IMR-90 (cell line): ENCODE measurements around the gene DDHD1. TPM values are rescaled to one million over a fixed set of nuclear protein-coding genes. Genes with fewer than 3 reads are reported as not detected.

ENCODE experiments used
- ATAC-seq: fragments of 200-7000 bp; cut with Tn5 transposase; 2 replicates; pipeline ENCODE4 v1.9.1; 2020; ENCODE audit warnings: low read depth, mild to moderate bottlenecking, moderate library complexity
- BruUV-seq: library from RNA; stranded (reverse); fragments of 400-500 nt; replicated peaks from 2 replicates; lab custom pipeline; 2021; lab: Mats Ljungman, UMichigan
- CTCF ChIA-PET: fragments of 300-600 bp; formaldehyde crosslinking; extraction: SDS; loops from one replicate; lab custom pipeline; 2021; ENCODE audit warnings: antibody characterized with exemption; lab: Yijun Ruan, JAX
- POLR2A ChIA-PET: fragments of 300-600 bp; sonication (Branson Sonifier 250); formaldehyde crosslinking; loops from one replicate; lab custom pipeline; 2022; ENCODE audit warnings: antibody characterized with exemption; ENCODE audit not compliant: unreplicated experiment; lab: Charles Lee
- DNase-seq: peaks from one replicate; pipeline ENCODE4 v3.0.0; 2013
- H2AFZ ChIP-seq: replicated peaks from 2 replicates; pipeline ENCODE3; 2013; ENCODE audit warnings: low read length, mild to moderate bottlenecking; ENCODE audit not compliant: poor library complexity
- H2AK5ac ChIP-seq: 2 replicates; pipeline ENCODE4 v1.6.1; 2013; ENCODE audit warnings: low read depth, low read length, inconsistent platforms
- H2AK9ac ChIP-seq: replicated peaks from 2 replicates; pipeline ENCODE3; 2013; ENCODE audit warnings: mild to moderate bottlenecking, low read depth, low read length, moderate library complexity; ENCODE audit not compliant: poor library complexity
- H2BK120ac ChIP-seq: 2 replicates; pipeline ENCODE4 v1.6.1; 2013; ENCODE audit warnings: low read depth, low read length, inconsistent platforms
- H2BK15ac ChIP-seq: 3 replicates; pipeline ENCODE4 v1.6.1; 2013; ENCODE audit warnings: low read depth, low read length, inconsistent platforms
- H2BK20ac ChIP-seq: 2 replicates; pipeline ENCODE4 v1.6.1; 2013; ENCODE audit warnings: low read depth, mild to moderate bottlenecking, inconsistent platforms, low read length, moderate library complexity
- H2BK5ac ChIP-seq: 2 replicates; pipeline ENCODE4 v1.6.1; 2013; ENCODE audit warnings: mild to moderate bottlenecking, low read depth, low read length, inconsistent platforms; ENCODE audit not compliant: poor library complexity, severe bottlenecking
- H3K14ac ChIP-seq: replicated peaks from 2 replicates; pipeline ENCODE4 v1.6.1; 2013; ENCODE audit warnings: low read depth, low read length, inconsistent platforms
- H3K18ac ChIP-seq: 2 replicates; pipeline ENCODE4 v1.6.1; 2013; ENCODE audit warnings: low read depth, low read length, control low read depth
- H3K23ac ChIP-seq: 2 replicates; pipeline ENCODE4 v1.6.1; 2013; ENCODE audit warnings: low read depth, low read length, inconsistent platforms
- H3K27ac ChIP-seq: 2 replicates; pipeline ENCODE4 v1.5.1; 2013; ENCODE audit warnings: mild to moderate bottlenecking, control low read depth, low read length; ENCODE audit not compliant: insufficient read depth
- H3K27me3 ChIP-seq: 2 replicates; pipeline ENCODE4 v1.6.1; 2013; ENCODE audit warnings: low read length; ENCODE audit not compliant: control insufficient read depth, insufficient read depth
- H3K36me3 ChIP-seq: 2 replicates; pipeline ENCODE4 v1.6.1; 2013; ENCODE audit warnings: low read length, mixed read lengths; ENCODE audit not compliant: control insufficient read depth, insufficient read depth
- H3K4ac ChIP-seq: 2 replicates; pipeline ENCODE4 v1.6.1; 2013; ENCODE audit warnings: low read depth, low read length, inconsistent platforms
- H3K4me1 ChIP-seq: 2 replicates; pipeline ENCODE4 v1.6.1; 2013; ENCODE audit warnings: low read length, mixed read lengths; ENCODE audit not compliant: control insufficient read depth, insufficient read depth
- H3K4me2 ChIP-seq: 2 replicates; pipeline ENCODE4 v1.6.1; 2013; ENCODE audit warnings: low read depth, mild to moderate bottlenecking, control low read depth, low read length, moderate library complexity
- H3K4me3 ChIP-seq: 2 replicates; pipeline ENCODE4 v1.5.1; 2013; ENCODE audit warnings: low read depth, mild to moderate bottlenecking, control low read depth, low read length, moderate library complexity; ENCODE audit not compliant: insufficient read depth
- H3K56ac ChIP-seq: 2 replicates; pipeline ENCODE4 v1.6.1; 2013; ENCODE audit warnings: low read length, inconsistent platforms; ENCODE audit not compliant: insufficient read depth; ENCODE audit errors: extremely low read depth
- H3K79me1 ChIP-seq, 2 experiments: 2 replicates each; pipeline ENCODE4 v1.6.1; 2013; ENCODE audit warnings: low read length in 2 of 2, inconsistent platforms in 1 of 2, low read depth in 1 of 2
- H3K9ac ChIP-seq: 2 replicates; pipeline ENCODE4 v1.6.1; 2013; ENCODE audit warnings: low read depth, low read length, control low read depth
- H3K9me1 ChIP-seq: 2 replicates; pipeline ENCODE4 v1.6.1; 2013; ENCODE audit warnings: low read length, inconsistent platforms; ENCODE audit not compliant: insufficient read depth
- H3K9me3 ChIP-seq: 2 replicates; pipeline ENCODE4 v1.6.1; 2013; ENCODE audit warnings: low read length; ENCODE audit not compliant: control insufficient read depth, insufficient read depth
- H4K20me1 ChIP-seq: 2 replicates; pipeline ENCODE4 v1.6.1; 2013; ENCODE audit warnings: low read length, inconsistent platforms; ENCODE audit not compliant: insufficient read depth
- H4K5ac ChIP-seq: 2 replicates; pipeline ENCODE4 v1.6.1; 2013; ENCODE audit warnings: mild to moderate bottlenecking, low read depth, low read length, control low read depth
- H4K8ac ChIP-seq, 2 experiments: 2 replicates each; pipeline ENCODE4 v1.6.1; 2013; ENCODE audit warnings: low read depth in 2 of 2, low read length in 2 of 2, control low read depth in 1 of 2, inconsistent platforms in 1 of 2
- H4K91ac ChIP-seq: 2 replicates; pipeline ENCODE4 v1.6.1; 2013; ENCODE audit warnings: low read depth, low read length, inconsistent platforms; ENCODE audit not compliant: insufficient read depth
- FOS ChIP-seq: fragments of 150-350 bp; IDR thresholded peaks from 2 replicates; pipeline ENCODE4 v1.6.1; 2016; ENCODE audit warnings: low read depth, low read length
- MXI1 ChIP-seq: IDR thresholded peaks from 2 replicates; pipeline ENCODE4 v1.6.1; 2012; ENCODE audit warnings: low read depth, mild to moderate bottlenecking, low read length, moderate library complexity, borderline replicate concordance
- POLR2A ChIP-seq: IDR thresholded peaks from 2 replicates; pipeline ENCODE4 v1.6.1; 2012; ENCODE audit warnings: mild to moderate bottlenecking, low read depth, low read length
- WGBS, 2 experiments: methylation state at CpG; one replicate each; pipeline versions ENCODE4 v1.1.5 to v1.1.7; 2013; ENCODE audit warnings: missing lambda C conversion rate in 2 of 2; ENCODE audit not compliant: insufficient read length in 1 of 2; ENCODE audit errors: extremely low coverage in 2 of 2; 5-methylcytosine and 5-hydroxymethylcytosine counted together
- dilution Hi-C: fragments of 300-500 bp; cut with HindIII; formaldehyde crosslinking; loops from one replicate; pipeline ENCODE4 v1.14.3; 2018; ENCODE audit warnings: low sequenced_read_pairs; ENCODE audit not compliant: unreplicated experiment
- in situ Hi-C: fragments of 300-500 bp; cut with MboI; formaldehyde crosslinking; loops from 3 replicates; pipeline ENCODE4 v1.14.3; 2019; ENCODE audit warnings: low sequenced_read_pairs, inconsistent platforms, mixed read lengths
- intact Hi-C: fragments of 100-400 bp; cut with micrococcal nuclease; formaldehyde crosslinking; loops from 2 replicates; pipeline ENCODE4 v1.10.0; 2022
- polyA plus RNA-seq, 3 experiments: library from polyadenylated mRNA; depleted of rRNA; stranded (reverse); fragments of >200 nt; gene quantifications; 2 replicates each; pipeline ENCODE4 v1.2.3, GENCODE V29; 2012; ENCODE audit warnings: low replicate concordance in 1 of 3
- total RNA-seq: library from RNA; depleted of rRNA; stranded (reverse); fragments of >200 nt; gene quantifications from 2 replicates; pipeline ENCODE4 v1.2.3, GENCODE V29; 2012

DDHD1 gene
- total and polyA plus RNA-seq, 2 of the 4 experiments (the other 2 are of a cell fraction) = 4.5 to 9.0 TPM

DNA sequence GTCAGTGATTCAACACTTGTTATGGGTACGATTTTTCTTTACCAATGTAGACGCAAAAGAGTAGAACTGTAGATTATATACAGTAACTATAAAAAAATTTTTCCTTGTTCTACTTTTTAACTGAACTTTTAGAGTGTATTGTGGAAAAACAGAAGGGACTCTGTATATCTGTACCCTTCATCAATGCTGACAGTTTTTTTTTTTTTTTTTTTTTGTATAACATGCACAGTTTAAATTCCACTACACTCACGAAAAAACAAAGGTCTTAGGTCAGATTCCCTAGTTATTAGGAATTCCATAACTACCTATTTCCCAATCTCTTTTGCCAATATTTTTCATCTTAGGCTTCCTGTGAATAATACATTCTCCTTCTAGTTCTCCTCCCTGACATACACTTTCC, 6.4 kb downstream of the DDHD1 start:
- intact Hi-C loops (no loop called here), in situ Hi-C loops (no loop called here), dilution Hi-C loops (no loop called here)
- H2AK9ac ChIP-seq = no peak overlapping the region
- H2BK120ac ChIP-seq = no peak overlapping the region
- H2AFZ ChIP-seq = no peak overlapping the region
- TF ChIP-seq FOS (no peak), POLR2A (no peak), MXI1 (no peak)
- H2AK5ac ChIP-seq = no peak overlapping the region
- H3K4ac ChIP-seq = no peak overlapping the region
- no peak overlapping the region for H3K27ac ChIP-seq
- no peak overlapping the region for H2BK20ac ChIP-seq
- WGBS, 2 experiments = no CpG with 5 or more reads among the region's 3 CpGs
- H3K18ac ChIP-seq = no peak overlapping the region
- CTCF ChIA-PET = no interaction called here
- H4K5ac ChIP-seq = no peak overlapping the region
- peaks cover 6% of the 10 kb centered on the region; the same call in 1 of the 2 replicates for H4K20me1 ChIP-seq
- H3K4me1 ChIP-seq = peaks cover 3% of the 10 kb centered on the region; the same call in 1 of the 2 replicates
- no peak overlapping the region for H3K4me3 ChIP-seq
- H3K23ac ChIP-seq = no peak overlapping the region
- H3K4me2 ChIP-seq = no peak overlapping the region
- ATAC-seq (no peak), DNase-seq (no peak)
- H2BK15ac ChIP-seq = no peak overlapping the region
- H3K9me3 ChIP-seq = peaks cover 6% of the 10 kb centered on the region; the same call in 1 of the 2 replicates
- H3K9me1 ChIP-seq = 0 out of 2 replicates have a peak, but pooled peaks cover 5% of the 10 kb centered on the region
- H3K79me1 ChIP-seq = peaks cover 29 to 55% of the 10 kb centered on the region in 2 experiments
- no peak overlapping the region for H4K8ac ChIP-seq
- POLR2A ChIA-PET = no interaction called here
- no peak overlapping the region for H3K14ac ChIP-seq
- H4K91ac ChIP-seq = no peak overlapping the region
- no peak overlapping the region for H2BK5ac ChIP-seq
- H3K9ac ChIP-seq = no peak overlapping the region
- H3K56ac ChIP-seq = no peak overlapping the region
- no peaks in the 10 kb centered on the region for H3K27me3 ChIP-seq
- BruUV-seq = no TSS peak
- no peaks in the 10 kb centered on the region for H3K36me3 ChIP-seq
